HG03066 (cell line): Measurements from ENCODE around the gene DEPDC5.
"Not testable (repeated sequence)": the region's sequence is repeated elsewhere in the genome, so short reads cannot be mapped to it uniquely, and the experiment has no call there.

Source experiments
- ATAC-seq: cut with Tn5 transposase; IDR thresholded peaks from one replicate; pipeline ENCODE4 v1.9.1; 2021; ENCODE audit warnings: low read depth; ENCODE audit not compliant: unreplicated experiment

Gene DEPDC5

DNA sequence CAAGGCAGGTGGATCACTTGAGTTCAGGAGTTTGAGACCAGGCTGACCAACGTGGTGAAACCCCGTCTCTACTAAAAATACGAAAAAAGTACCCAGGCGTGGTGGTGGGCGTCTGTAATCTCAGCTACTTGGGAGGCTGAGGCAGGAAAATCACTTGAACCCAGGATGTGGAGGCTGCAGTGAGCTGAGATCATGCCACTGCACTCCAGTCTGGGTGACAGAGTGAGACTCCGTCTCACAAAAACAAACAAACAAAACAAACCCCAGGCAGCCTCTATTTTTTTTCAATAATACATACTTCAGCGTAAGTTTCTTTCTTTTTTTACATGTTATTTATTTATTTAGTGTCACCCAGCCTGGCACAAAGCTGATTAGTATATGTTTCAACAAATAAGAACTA is 60.1 kb downstream of the DEPDC5 start:
- not testable (repeated sequence) for ATAC-seq

DNA sequence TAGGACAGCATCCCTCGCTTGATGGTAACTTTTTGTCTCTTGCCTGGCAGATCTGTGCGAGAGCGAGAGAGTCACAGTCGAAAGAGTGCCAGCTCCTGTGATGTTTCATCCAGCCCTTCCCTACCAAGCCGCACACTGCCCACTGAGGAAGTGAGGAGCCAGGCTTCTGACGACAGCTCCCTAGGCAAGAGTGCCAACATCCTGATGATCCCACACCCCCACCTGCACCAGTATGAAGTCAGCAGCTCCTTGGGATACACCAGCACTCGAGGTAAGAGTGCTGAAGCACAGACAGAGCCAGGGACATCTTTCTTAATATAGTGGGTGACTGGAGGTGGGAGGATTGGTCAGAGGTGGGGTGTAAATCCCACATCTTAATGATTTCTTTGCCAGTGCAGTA is 61.1 kb downstream of the DEPDC5 start:
- no peak for ATAC-seq

DNA sequence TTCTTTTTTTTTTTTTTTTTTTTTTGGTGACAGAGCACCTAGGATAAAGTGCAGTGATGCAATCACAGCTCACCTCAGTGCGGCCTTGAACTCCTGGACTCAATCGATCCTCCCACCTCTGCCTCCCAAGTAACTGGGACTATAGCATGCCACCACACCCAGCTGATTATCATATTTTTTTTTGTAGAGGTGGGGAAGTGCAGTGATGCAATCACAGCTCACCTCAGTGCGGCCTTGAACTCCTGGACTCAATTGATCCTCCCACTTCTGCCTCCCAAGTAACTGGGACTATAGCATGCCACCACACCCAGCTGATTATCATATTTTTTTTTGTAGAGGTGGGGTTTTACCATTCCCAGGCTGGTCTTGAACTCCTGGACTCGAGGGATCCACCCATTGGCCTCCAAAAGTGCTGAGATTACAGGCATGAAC is 61.6 kb downstream of the DEPDC5 start:
- ATAC-seq, result not testable (repeated sequence)

- no peak for ATAC-seq
These were observed 62.9 kb downstream of the DEPDC5 start for GRCh38 chr22:31816750-31817149.

DNA sequence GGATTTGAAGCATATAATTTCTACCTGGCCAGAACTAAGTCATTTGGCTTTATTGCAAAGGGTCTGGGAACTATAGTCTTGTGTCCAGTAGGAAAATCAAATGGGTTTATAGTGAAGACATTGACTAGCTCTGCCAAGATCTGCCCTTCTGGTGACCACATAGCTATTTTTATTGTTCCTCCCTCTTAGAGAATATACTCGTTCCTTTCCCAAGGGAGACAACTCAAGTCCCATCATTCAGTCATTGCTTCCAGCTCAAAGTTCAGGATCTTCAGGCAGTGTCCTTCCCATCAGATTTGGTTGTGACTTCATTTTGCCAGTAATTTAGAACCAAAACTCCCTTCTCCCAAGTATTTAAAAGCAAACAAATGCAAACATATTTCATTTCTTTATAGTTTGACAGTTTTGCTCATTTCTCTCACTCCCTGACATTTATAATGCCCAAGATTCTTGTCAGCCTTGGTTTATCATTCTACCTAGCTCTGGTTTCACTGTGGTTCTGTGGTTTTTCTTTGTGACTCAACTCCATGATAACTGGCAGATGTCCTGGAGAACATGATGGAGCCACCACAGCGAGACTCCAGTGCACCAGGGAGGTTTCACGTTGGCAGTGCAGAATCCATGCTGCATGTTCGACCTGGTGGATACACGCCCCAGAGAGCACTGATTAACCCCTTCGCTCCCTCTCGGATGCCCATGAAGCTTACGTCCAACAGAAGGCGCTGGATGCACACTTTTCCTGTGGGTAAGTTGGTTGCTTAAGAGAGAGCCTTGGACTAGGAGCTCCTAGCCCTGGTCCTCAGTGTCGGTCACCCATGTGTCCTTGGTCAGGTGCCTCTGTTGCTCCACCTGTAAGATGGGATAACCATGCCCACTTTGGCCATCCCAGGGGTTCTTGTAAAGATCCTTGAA is 64.9 kb downstream of the DEPDC5 start:
- no peak for ATAC-seq

GRCh38 chr22:31820655-31821054 is 66.8 kb downstream of the DEPDC5 start:
- ATAC-seq, result no peak

GRCh38 chr22:31821572-31821971 is 67.8 kb downstream of the DEPDC5 start:
- ATAC-seq, result no peak

DNA sequence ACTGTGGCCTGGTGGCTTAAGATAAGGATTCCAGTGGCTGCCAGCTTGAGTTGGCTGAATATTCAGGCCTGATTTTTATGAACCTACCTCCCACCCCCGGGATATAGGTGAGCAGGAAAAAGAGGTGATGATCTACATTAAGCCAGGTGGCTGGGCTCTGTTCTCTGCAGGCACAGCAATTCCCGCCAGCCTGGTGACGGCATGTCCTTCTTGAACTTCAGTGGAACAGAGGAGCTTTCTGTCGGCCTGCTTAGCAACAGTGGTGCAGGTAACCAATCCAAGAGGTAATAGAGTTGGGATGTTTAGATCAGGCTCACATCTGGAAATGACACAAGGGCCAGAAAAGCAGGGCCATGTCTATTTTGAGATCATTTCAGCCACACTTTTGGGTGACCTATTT is 68.7 kb downstream of the DEPDC5 start:
- ATAC-seq, result no peak

DNA sequence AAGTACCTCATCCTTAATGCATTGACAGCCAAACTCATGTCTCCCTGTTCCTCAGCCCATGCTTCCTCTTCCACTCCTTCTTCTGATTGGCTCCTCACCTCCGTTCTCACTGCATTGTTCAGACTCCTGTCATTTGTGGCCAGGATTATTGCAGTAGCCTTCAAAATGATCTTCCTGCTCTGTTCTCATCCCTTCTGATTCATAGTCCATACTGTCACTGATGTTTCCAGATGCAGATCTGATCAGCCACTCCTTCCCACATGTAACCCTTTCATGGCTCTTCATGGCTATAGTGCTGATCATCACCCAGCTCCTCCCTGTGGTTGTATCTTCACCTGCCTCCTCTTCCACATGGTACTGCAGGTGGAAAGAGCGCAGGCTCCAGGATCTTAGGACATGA is 71.7 kb downstream of the DEPDC5 start:
- no peak for ATAC-seq

DNA sequence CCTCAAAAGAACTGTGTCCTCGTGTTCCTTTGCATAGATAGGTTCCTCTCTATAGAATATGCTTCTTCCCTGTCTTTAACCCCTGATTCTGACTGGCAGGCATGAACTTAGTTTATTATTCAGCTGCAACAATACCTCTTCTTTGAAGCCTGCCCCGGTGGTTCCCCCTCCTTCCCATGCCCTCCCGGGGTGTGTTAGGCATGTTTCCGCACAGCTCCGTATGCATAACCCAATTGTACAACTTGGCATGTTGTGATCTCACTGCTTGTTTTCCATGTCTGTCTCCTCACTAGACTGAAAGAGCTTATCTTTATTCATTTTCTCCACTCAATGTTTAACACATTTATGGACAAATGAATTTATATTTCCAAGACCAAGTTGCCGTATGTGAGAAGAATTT is 72.6 kb downstream of the DEPDC5 start:
- ATAC-seq, result no peak

GRCh38 chr22:31828739-31829138 is 74.9 kb downstream of the DEPDC5 start:
- no peak for ATAC-seq

GRCh38 chr22:31829505-31829904 is 75.7 kb downstream of the DEPDC5 start:
- ATAC-seq, result no peak

DNA sequence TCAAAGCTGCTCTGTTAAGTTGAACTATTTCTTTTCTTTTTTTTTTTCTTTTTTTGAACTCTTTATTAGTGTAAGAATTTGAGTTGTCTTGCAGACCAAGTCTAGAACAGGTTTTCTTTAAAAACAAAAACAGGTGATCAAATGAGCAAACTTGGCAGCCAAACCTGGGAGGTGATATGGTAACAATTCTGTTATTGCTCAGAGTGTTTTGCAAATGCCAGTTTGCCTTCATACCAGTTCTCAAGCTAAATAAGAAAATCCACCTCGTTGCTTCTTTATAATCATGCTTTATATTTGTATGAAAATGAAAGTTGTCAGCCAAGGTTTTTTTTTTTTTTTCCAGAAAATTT is 76.9 kb downstream of the DEPDC5 start:
- no peak for ATAC-seq

DNA sequence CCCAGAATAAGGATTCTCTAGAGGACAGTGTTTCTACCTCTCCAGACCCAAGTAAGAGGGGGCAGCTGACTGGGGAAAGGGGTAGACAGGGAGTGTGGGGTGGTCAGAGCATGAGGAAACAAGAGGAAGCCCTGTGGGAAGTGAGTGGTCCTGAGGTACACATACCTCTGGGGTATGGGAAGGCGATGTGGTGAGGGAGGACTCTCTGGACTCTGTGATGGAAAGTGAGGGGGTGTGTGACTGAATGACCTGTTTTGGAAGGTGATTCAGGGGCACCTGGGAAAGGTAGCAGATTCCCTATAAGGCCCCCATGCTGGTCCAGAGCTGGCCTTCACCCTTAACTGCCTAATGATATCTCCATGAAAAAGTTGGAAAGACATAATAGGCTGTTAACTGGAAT is 80.1 kb downstream of the DEPDC5 start:
- no peak for ATAC-seq

DNA sequence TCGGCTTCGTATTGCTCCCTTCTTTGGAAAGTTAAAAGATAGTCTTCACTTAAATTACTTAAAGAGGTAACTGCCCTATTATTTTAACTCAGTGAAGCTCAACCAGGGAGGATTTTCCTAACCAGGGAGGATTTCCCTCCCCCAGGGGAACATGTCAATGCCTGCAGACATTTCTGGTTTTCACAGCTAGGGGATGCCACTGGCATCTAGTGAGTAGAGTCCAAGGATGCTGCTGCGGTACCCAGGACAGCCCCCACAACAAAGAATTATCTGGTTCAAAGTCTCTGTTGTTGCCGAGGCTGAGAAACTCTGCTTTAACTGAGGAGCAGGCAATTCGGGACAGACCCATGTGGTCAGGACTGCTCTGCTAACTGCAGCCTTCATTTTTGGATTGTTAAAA is 82.2 kb downstream of the DEPDC5 start:
- no peak for ATAC-seq

DNA sequence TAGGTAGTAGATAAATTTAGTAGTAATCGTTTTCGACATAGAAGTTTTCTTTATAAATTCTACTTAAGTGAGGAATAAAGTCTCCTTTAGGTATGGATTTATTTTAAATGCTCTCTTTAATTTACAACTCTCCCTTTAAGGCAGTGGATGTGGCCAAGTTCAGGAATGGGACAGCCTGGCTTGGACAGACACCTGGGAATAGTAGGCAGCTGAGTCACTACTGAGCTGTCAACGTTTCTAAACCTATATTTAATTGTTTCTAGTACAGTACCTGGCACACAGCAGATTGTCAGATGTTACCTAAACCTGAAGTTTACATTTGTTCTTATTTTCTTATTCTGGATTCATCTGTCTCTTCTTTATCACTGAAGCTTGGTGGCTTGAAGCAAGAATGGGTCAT is 85.1 kb downstream of the DEPDC5 start:
- ATAC-seq, result no peak

DNA sequence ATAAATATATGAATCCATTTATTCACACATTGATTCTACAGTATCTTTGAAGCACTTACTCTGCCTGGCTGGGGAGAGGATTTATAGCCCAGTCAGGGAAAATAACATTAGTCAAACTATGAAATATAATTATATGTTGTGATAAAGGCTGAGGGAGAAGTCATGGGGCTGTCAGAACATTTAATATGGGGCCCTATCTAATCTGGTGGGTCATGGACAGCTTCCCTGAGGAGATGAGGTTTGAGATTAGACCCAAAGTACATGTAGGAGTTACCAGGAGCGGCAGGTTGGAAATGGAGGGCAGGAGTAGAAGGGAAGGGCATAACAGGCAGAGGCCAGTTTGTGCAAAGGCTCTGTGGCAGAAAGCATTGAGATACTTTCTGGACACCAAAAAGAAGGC is 86.2 kb downstream of the DEPDC5 start:
- no peak for ATAC-seq

- no peak for ATAC-seq
These were observed 86.8 kb downstream of the DEPDC5 start for GRCh38 chr22:31840585-31840984.

GRCh38 chr22:31841078-31841827 is 87.4 kb downstream of the DEPDC5 start:
- no peak for ATAC-seq

GRCh38 chr22:31843526-31843925 is 89.7 kb downstream of the DEPDC5 start:
- no peak for ATAC-seq

DNA sequence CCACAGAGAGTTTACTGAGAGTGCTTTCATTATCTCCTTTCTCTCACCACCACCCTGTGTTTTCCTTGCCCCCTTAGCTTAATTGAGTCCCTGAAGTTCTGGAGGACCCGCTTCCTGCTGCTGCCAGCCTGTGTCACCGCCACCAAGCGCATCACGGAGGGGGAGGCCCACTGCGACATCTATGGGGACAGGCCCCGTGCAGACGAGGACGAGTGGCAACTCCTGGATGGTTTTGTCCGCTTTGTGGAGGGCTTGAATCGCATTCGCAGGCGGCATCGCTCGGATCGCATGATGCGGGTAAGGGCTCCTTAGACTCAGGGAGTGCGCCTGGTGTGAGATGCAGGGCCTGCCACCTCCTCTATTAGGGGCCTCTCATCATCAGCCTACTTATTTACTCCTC is 91.1 kb downstream of the DEPDC5 start:
- ATAC-seq, result no peak
